LoVo (cell line): Measurements from ENCODE around the gene ANKRD65.

Experiments used
- DNase-seq: peaks from one replicate; pipeline ENCODE4 v3.0.0-alpha.2; 2016; ENCODE audit warnings: low spot score

Gene ANKRD65

DNA sequence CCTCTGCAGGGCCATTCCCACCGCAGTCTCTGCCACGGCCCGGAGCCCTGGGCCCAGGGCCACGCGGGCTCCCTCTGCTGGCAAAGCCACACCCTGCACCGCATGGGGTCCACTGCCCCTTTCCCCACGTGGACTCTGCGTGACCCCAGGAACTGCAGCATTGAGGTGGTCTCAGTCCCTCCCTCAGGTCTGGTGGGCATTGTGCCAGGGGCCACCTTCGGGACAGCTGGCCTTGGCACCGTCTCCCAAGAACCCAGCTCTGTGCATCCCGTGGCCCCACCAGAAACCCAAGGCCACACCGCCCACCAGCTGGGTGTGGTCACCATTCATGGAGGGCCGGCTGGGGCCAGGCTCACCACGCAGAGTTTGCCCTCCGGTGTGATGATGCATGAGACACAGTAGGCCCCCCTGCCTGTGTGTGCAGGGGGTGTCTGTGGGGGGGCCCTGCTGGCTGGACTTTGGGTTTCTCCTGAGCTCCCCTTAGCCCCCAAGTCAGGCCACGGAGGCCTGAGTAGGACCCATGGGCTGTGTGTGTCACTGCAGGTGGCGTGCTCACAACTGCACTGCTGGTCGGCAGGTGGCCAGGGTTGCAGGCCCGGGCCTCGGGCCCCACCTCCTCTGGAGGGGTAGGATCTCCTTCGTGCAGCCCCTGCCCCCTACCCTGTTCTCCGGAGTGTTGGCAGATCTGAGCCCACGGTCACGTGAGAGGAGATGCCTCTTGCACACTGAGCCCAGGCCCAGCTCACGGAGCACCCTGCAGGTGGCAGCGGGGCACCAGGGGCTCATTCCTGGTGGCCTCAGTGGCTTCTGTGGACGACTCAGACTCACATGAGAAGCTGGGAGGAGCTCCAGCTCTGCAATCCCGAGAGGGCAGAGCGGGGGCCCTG is 20.2 kb upstream of the ANKRD65 start:
- no peak for DNase-seq

GRCh38 chr1:1440262-1441001 is 19.4 kb upstream of the ANKRD65 start:
- DNase-seq: no peak

GRCh38 chr1:1439546-1440261 is 18.6 kb upstream of the ANKRD65 start:
- DNase-seq: no peak

DNA sequence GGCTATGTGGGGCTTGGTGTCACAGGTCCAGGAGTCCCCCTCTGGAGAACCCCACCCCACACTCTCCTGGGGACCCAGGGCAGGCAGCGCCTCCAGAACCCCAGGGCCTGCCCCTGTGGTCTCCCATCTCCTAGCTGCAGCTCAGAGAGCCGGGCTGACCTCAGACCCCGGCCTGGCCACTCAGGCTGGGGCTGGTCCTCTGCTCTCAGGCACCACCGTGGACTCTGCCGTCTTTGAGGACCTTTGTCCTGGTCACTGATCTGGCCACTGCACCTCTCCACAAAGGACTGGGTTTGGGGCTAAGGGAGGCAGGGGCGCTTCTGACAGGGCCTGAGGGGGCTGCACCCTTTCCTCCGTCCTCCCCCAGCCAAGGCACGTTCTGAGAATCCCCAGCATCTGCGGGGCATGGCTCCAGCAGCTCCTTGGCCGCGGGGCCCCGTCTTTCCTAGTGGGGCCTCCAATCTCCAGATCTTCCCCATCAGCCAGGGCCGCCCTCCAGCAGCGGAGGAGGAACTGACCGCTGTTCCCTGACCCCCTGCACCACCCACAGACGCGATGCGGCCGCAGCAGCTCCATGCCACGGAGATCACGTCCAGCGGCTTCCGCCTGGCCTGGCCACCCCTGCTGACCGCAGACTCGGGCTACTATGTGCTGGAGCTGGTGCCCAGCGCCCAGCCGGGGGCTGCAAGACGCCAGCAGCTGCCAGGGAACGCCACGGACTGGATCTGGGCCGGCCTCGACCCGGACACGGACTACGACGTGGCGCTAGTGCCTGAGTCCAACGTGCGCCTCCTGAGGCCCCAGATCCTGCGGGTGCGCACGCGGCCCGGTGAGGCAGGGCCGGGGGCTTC is 17.7 kb upstream of the ANKRD65 start:
- no peak for DNase-seq

- DNase-seq: no peak
Measured at GRCh38 chr1:1437904-1438376, 16.9 kb upstream of the ANKRD65 start.

- DNase-seq: no peak
Measured at GRCh38 chr1:1437033-1437903, 16.2 kb upstream of the ANKRD65 start.

DNA sequence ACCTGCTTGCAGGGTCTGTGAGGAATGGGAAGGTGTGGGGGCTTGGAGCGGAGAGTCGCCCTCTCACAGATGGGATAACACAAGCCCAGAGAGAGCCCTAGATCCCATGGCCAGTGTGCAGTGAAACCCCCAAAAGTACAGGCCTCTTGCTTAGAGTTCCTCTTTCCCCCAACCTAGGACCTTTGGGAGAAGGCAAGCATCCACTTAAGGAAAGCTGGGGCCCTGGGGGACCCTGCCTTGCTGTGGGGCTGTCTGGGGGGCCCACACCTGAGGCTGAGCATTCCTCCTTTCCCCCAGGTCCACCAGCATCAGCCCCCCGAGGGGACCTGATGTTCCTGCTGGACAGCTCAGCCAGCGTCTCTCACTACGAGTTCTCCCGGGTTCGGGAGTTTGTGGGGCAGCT is 15.6 kb upstream of the ANKRD65 start:
- no peak for DNase-seq

DNA sequence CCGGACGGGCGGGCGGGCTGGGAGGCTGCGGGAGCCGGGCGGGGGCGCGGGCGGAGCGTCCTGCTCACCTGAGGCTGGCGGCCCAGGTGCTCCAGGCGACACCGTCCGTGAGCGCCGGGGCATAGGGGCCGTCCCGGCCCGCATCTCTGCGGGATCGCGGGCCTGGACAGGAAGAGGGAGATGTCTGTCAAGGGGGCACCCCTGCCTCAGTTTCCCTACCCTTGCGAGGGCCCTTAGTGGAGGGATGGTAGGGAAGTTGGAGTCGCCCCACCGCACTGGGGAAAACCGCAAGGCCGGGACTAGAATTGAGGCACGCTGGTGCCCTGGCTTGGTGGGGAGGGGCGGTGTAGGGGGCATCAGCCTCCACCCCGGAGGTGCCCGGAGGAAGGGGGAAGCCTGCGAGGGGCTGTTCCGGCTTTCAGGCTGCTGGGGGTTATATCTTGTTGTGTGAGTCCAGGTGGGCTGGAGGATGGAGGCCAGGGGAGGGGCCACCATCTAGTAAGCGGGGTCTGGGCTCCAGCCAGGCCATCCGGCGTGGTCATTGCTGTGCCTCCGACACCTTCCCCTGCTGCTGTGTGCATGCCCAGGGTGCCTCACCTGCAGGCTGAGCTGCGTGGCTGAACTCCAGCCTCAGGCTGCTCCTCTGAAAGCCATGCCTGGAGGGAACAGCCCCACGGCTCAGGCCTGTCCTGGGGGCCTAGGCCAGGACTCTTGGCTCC is 15.0 kb upstream of the ANKRD65 start:
- no peak for DNase-seq

GRCh38 chr1:1435106-1435903 is 14.2 kb upstream of the ANKRD65 start, which contains the start of gene VWA1:
TSS of gene VWA1 (plus strand) at chr1:1435690. CDS start at chr1:1435749, 59 bp downstream.
- peak; percentile 34 for DNase-seq

DNA sequence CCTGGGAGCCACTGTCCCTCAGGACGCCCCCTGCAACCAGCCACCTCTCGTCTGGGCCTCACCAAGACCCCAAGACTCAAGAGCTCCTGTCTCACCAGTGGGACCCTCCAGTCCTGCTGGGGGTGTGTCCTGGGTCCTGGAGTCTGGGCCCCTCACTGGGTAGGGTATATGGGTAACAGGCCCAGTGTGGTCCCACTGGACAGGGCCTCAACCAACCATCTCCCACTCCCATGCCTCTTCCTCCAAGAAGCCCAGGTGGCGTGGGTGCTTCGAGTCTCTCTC is 13.7 kb upstream of the ANKRD65 start:
- no peak for DNase-seq

DNA sequence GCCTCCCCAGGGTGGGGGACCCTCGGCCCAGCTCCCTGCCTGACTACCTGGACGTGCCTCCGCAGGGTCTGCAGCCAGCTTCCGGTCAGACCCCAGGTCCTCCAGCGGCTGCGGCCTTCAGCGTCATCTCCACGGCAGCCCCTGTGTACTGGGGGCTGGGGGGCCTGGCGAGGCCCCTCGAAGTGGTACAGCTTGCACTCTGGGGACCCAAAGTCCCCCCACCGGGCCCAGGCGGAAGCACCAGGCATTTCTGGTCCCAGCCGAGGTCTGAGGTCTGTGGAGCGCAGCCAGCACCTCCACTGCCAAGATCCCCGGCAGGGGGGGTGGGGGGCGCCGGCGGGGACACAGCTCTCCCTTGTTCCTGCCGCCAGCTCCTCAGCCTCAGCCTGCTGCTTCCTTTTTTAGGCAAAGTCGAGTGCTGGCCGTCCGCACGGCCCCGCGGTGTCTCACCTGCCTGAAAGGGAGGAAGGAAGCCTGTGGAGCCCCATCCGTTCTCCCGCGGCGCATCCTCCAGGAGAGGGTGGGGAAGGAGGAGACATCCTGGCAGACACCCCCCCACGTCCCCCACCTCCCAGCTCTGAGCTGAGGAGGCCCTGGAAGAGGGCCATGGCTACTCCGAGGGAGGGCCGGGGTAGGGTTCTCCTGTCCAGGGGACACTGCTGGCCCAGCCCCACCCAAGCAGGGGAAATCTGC is 13.2 kb upstream of the ANKRD65 start:
- no peak for DNase-seq

- DNase-seq: no peak
Measured at GRCh38 chr1:1433804-1434130, 12.7 kb upstream of the ANKRD65 start.

- peak; percentile 8 for DNase-seq
Measured at GRCh38 chr1:1432951-1433803, 12.1 kb upstream of the ANKRD65 start.

GRCh38 chr1:1432274-1432950 is 11.3 kb upstream of the ANKRD65 start:
- no peak for DNase-seq

GRCh38 chr1:1431845-1432273 is 10.8 kb upstream of the ANKRD65 start:
- no peak for DNase-seq

GRCh38 chr1:1430992-1431844 is 10.1 kb upstream of the ANKRD65 start:
- no peak for DNase-seq
